Naive thymus-derived CD4-positive, alpha-beta T cell (primary cell): ENCODE results near the gene KRT8. TPM values are rescaled to one million over a fixed set of nuclear protein-coding genes. Genes with fewer than 3 reads are reported as not detected.

ENCODE experiments used
- ATAC-seq: fragments of 150-1000 bp; cut with Tn5 transposase; 2 replicates; pipeline ENCODE4 v1.10.0; 2021; ENCODE audit warnings: mild to moderate bottlenecking, moderate library complexity
- CTCF ChIA-PET: fragments of 350-600 bp; sonication (Branson Sonifier 250); formaldehyde crosslinking; loops from one replicate; lab custom pipeline; 2021; ENCODE audit warnings: antibody characterized with exemption; lab: Charles Lee
- POLR2A ChIA-PET: fragments of 350-600 bp; sonication (Branson Sonifier 250); formaldehyde crosslinking; loops from one replicate; lab custom pipeline; 2021; ENCODE audit warnings: antibody characterized with exemption, inconsistent platforms; lab: Charles Lee
- DNase-seq, 9 donors: peaks; one replicate each; pipeline versions ENCODE4 v3.0.0 to v3.0.0-alpha.2; 2020 to 2022; ENCODE audit warnings: mixed read lengths in 1 of 9
- H3K27ac ChIP-seq: one replicate; pipeline ENCODE4 v1.7.0; 2013; ENCODE audit warnings: mild to moderate bottlenecking, low read depth, low read length, moderate library complexity
- H3K27me3 ChIP-seq, 2 donors: one replicate each; pipeline ENCODE4 v1.7.0; 2013; ENCODE audit warnings: low read length in 2 of 2, mild to moderate bottlenecking in 2 of 2, moderate library complexity in 2 of 2; ENCODE audit not compliant: control insufficient read depth in 2 of 2, insufficient read depth in 2 of 2
- H3K36me3 ChIP-seq, 3 experiments: 1 replicate in 2 of 3; 2 replicates in 1 of 3; pipeline ENCODE4 v1.7.0; 2013; ENCODE audit warnings: low read length in 3 of 3, mild to moderate bottlenecking in 3 of 3, moderate library complexity in 1 of 3; ENCODE audit not compliant: insufficient read depth in 3 of 3, control insufficient read depth in 2 of 3
- H3K4me1 ChIP-seq, 2 donors: one replicate each; pipeline ENCODE4 v1.7.0; 2013; ENCODE audit warnings: low read length in 2 of 2, mild to moderate bottlenecking in 2 of 2, moderate library complexity in 1 of 2; ENCODE audit not compliant: control insufficient read depth in 2 of 2, insufficient read depth in 2 of 2
- H3K4me3 ChIP-seq: 2 replicates; pipeline ENCODE4 v1.7.0; 2013; ENCODE audit warnings: mild to moderate bottlenecking, low read length
- H3K9me3 ChIP-seq, 3 experiments: 1 replicate in 2 of 3; 2 replicates in 1 of 3; pipeline ENCODE4 v1.7.0; 2013; ENCODE audit warnings: low read length in 3 of 3; ENCODE audit not compliant: control insufficient read depth in 2 of 3
- H3K27ac Mint-ChIP-seq, 9 donors: one replicate each; pipeline ENCODE4 v1.8.0; 2020 to 2022; ENCODE audit warnings: mixed read lengths in 9 of 9, mild to moderate bottlenecking in 8 of 9, moderate library complexity in 5 of 9, inconsistent platforms in 2 of 9
- H3K27me3 Mint-ChIP-seq, 5 donors: one replicate each; pipeline ENCODE4 v1.8.0; 2021 to 2022; ENCODE audit warnings: mixed read lengths in 5 of 5, mild to moderate bottlenecking in 1 of 5
- H3K36me3 Mint-ChIP-seq, 5 donors: one replicate each; pipeline ENCODE4 v1.8.0; 2020 to 2022; ENCODE audit warnings: mixed read lengths in 5 of 5, mild to moderate bottlenecking in 3 of 5, inconsistent platforms in 1 of 5
- H3K4me1 Mint-ChIP-seq, 7 donors: one replicate each; pipeline ENCODE4 v1.8.0; 2020 to 2022; ENCODE audit warnings: mixed read lengths in 7 of 7, mild to moderate bottlenecking in 3 of 7, inconsistent platforms in 1 of 7
- H3K4me3 Mint-ChIP-seq, 10 donors: one replicate each; pipeline ENCODE4 v1.8.0; 2020 to 2022; ENCODE audit warnings: mild to moderate bottlenecking in 10 of 10, mixed read lengths in 10 of 10, moderate library complexity in 6 of 10, inconsistent platforms in 2 of 10
- H3K9me3 Mint-ChIP-seq, 11 donors: one replicate each; pipeline ENCODE4 v1.8.0; 2020 to 2022; ENCODE audit warnings: mixed read lengths in 11 of 11, mild to moderate bottlenecking in 4 of 11, inconsistent platforms in 1 of 11, moderate library complexity in 1 of 11
- intact Hi-C, 2 donors: fragments of 100-400 bp; cut with micrococcal nuclease; formaldehyde crosslinking; loops; one replicate each; pipeline ENCODE4 v1.15.1; 2023
- polyA plus RNA-seq, 2 donors: library from polyadenylated mRNA; unstranded; fragments of 300-500 nt; fragmentation: Illumina TruSeq; gene quantifications; one replicate each; pipeline ENCODE4 v1.2.3, GENCODE V29; 2021
- total RNA-seq, 6 experiments: library from RNA in 5 of 6; stranded (reverse) in 5 of 6; gene quantifications; 1 replicate in 5 of 6; 2 replicates in 1 of 6; pipeline ENCODE4 v1.2.3 and lab custom pipeline; 2021 to 2026

KRT8 gene
- total and polyA plus RNA-seq, 7 experiments from 2014 or later, result 0.09 to 0.62 (median 0.56) TPM; not detected in 2

DNA sequence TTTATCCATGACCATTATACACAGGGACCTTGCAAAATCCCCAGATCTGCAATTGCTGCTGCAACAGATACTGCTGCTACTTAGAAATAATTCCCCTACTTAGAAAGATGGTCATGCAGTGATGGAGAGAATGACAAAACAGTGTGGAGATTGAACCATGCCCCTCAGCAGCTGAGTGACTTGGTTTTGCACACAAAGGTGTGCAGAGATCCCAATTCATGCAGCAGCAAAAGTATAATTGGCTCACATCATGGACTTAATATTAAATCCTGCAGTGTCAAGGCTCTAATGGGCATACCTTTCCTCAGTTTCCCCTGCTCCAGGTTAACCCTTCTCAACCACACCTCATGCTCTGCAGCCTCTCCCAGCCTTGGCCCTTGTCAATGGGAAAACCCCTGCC, 53.1 kb downstream of the KRT8 start:
- ChIA-PET CTCF (no interaction called here), POLR2A (no interaction called here)
- Mint-ChIP-seq H3K9me3 (peaks cover 0 to 4% (median 0%) of the 10 kb centered on the region in 11 donors), H3K36me3 (no peaks in the 10 kb centered on the region), H3K4me3 (no peak overlapping the region), H3K27ac (peak overlapping the region in 2 of 9 donors; percentile 12 to 20), H3K27me3 (peaks cover 0 to 26% (median 0%) of the 10 kb centered on the region in 5 donors), H3K4me1 (no peaks in the 10 kb centered on the region)
- Histone ChIP-seq H3K27ac (no peak overlapping the region), H3K4me1 (no peaks in the 10 kb centered on the region), H3K9me3 (no peaks in the 10 kb centered on the region), H3K4me3 (no peak overlapping the region), H3K27me3 (no peaks in the 10 kb centered on the region), H3K36me3 (no peaks in the 10 kb centered on the region)
- intact Hi-C loops, result no loop called here
- DNase-seq, result no peak
- no peak for ATAC-seq

GRCh38 chr12:52850681-52851080, 54.2 kb downstream of the KRT8 start:
- no peaks in the 10 kb centered on the region for H3K36me3 Mint-ChIP-seq
- peaks cover 0 to 4% (median 0%) of the 10 kb centered on the region in 11 donors for H3K9me3 Mint-ChIP-seq
- H3K36me3 ChIP-seq, result no peaks in the 10 kb centered on the region
- no peaks in the 10 kb centered on the region for H3K9me3 ChIP-seq
- no peak overlapping the region for H3K27ac ChIP-seq
- POLR2A ChIA-PET, result no interaction called here
- H3K27me3 ChIP-seq, result no peaks in the 10 kb centered on the region
- no peak for DNase-seq
- H3K4me1 ChIP-seq, result no peaks in the 10 kb centered on the region
- CTCF ChIA-PET, result no interaction called here
- H3K4me1 Mint-ChIP-seq, result no peaks in the 10 kb centered on the region
- H3K4me3 Mint-ChIP-seq, result no peak overlapping the region
- intact Hi-C loops, result no loop called here
- no peak overlapping the region for H3K27ac Mint-ChIP-seq
- no peak overlapping the region for H3K4me3 ChIP-seq
- H3K27me3 Mint-ChIP-seq, result peaks cover 0 to 26% (median 0%) of the 10 kb centered on the region in 5 donors
- no peak for ATAC-seq

GRCh38 chr12:52849511-52849910, 55.4 kb downstream of the KRT8 start:
- H3K27ac Mint-ChIP-seq, result peak overlapping the region in 1 of 9 donors; percentile 31
- Histone ChIP-seq H3K9me3 (no peaks in the 10 kb centered on the region), H3K27me3 (no peaks in the 10 kb centered on the region), H3K4me3 (no peak overlapping the region), H3K4me1 (no peaks in the 10 kb centered on the region), H3K36me3 (no peaks in the 10 kb centered on the region), H3K27ac (no peak overlapping the region)
- no peaks in the 10 kb centered on the region for H3K4me1 Mint-ChIP-seq
- intact Hi-C loops, result no loop called here
- DNase-seq (no peak), ATAC-seq (no peak)
- POLR2A ChIA-PET, result no interaction called here
- CTCF ChIA-PET, result interaction anchor here (0.6 kb wide), 1 partner anchor 13 kb away, joined by 6 read pairs; no protein-coding TSS in a partner anchor
- no peaks in the 10 kb centered on the region for H3K36me3 Mint-ChIP-seq
- peaks cover 0 to 21% (median 0%) of the 10 kb centered on the region in 5 donors for H3K27me3 Mint-ChIP-seq
- peaks cover 0 to 2% (median 0%) of the 10 kb centered on the region in 11 donors for H3K9me3 Mint-ChIP-seq
- H3K4me3 Mint-ChIP-seq, result no peak overlapping the region

- no peak for DNase-seq
- H3K9me3 ChIP-seq, result no peaks in the 10 kb centered on the region
- Mint-ChIP-seq H3K27me3 (peaks cover 0 to 18% (median 0%) of the 10 kb centered on the region in 5 donors), H3K36me3 (no peaks in the 10 kb centered on the region), H3K4me1 (no peaks in the 10 kb centered on the region), H3K9me3 (peaks cover 0 to 2% (median 0%) of the 10 kb centered on the region in 11 donors), H3K27ac (peak within 1 kb of the TSS in 1 of 9 donors; percentile 31), H3K4me3 (no peak within 1 kb of the TSS)
- H3K4me1 ChIP-seq, result no peaks in the 10 kb centered on the region
- intact Hi-C loops, result no loop called here
- H3K27me3 ChIP-seq, result no peaks in the 10 kb centered on the region
- ATAC-seq, result no peak
- ChIA-PET CTCF (no interaction called here), POLR2A (no interaction called here)
- no peaks in the 10 kb centered on the region for H3K36me3 ChIP-seq
- H3K27ac ChIP-seq, result no peak within 1 kb of the TSS
- no peak within 1 kb of the TSS for H3K4me3 ChIP-seq
These were observed 56.1 kb downstream of the KRT8 start, which contains the start of gene KRT78 for GRCh38 chr12:52848661-52849255. TSS of gene KRT78 (minus strand) at chr12:52848994. CDS start at chr12:52848930, 64 bp downstream.

DNA sequence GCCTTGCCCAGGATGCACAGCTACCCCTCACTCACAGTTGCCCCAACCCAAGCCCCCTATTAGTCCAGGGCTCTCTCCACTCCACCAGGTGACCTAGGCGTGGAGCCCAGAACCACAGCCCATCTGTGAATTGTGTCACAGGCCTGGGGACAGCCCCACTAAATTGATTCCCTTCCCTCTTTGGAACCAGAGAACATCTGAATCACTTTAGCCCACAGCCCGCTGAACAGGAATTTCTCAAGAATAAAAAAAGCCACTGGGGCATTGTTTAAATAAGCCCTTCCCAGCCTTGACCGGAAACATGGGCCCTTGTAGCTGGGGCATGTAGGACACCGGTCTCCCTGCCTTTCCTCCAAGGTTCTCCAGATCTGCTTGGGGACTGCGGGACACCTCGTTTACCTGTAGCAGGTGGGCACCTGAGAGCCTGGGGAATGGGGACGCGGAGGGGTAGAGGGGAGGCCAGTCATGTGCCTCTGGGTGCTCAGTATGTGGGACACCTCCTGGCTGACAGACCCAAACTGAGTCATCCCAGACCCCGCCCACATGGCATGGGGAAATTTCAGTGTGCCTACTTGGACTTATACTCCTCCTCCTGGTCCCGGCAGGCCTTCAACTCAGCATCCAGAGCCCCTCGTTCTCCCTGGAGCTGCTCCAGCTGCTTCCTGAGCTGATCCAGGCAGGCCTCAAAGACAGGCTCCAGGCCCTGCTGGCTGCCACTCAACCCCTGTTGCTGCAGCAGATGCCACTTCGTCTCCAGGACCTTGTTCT, 57.4 kb downstream of the KRT8 start:
- no peaks in the 10 kb centered on the region for H3K36me3 Mint-ChIP-seq
- H3K27ac Mint-ChIP-seq, result no peak overlapping the region
- Histone ChIP-seq H3K4me3 (no peak overlapping the region), H3K27ac (no peak overlapping the region), H3K36me3 (no peaks in the 10 kb centered on the region), H3K9me3 (no peaks in the 10 kb centered on the region), H3K4me1 (no peaks in the 10 kb centered on the region), H3K27me3 (no peaks in the 10 kb centered on the region)
- DNase-seq (no peak), ATAC-seq (no peak)
- peaks cover 0 to 2% (median 0%) of the 10 kb centered on the region in 11 donors for H3K9me3 Mint-ChIP-seq
- no peak overlapping the region for H3K4me3 Mint-ChIP-seq
- intact Hi-C loops, result no loop called here
- ChIA-PET POLR2A (no interaction called here), CTCF (no interaction called here)
- peaks cover 0 to 10% (median 0%) of the 10 kb centered on the region in 5 donors for H3K27me3 Mint-ChIP-seq
- peaks cover 0 to 2% (median 1%) of the 10 kb centered on the region in 7 donors for H3K4me1 Mint-ChIP-seq
